Mucosa of stomach (tissue), 1 donor: ENCODE measurements around the gene DAGLA.

Source experiments
- H3K27me3 ChIP-seq: one replicate; pipeline ENCODE4 v1.7.0; 2013; ENCODE audit warnings: mild to moderate bottlenecking, low read length; ENCODE audit not compliant: control insufficient read depth, insufficient read depth
- H3K36me3 ChIP-seq: one replicate; pipeline ENCODE4 v1.7.0; 2013; ENCODE audit warnings: low read length; ENCODE audit not compliant: control insufficient read depth, insufficient read depth
- H3K4me1 ChIP-seq: one replicate; pipeline ENCODE4 v1.7.0; 2013; ENCODE audit warnings: mild to moderate bottlenecking, low read length; ENCODE audit not compliant: control insufficient read depth, insufficient read depth
- H3K4me3 ChIP-seq: one replicate; pipeline ENCODE4 v1.7.0; 2013; ENCODE audit warnings: low read length
- H3K9ac ChIP-seq: one replicate; pipeline ENCODE4 v1.7.0; 2013; ENCODE audit warnings: mild to moderate bottlenecking, low read length, moderate library complexity
- H3K9me3 ChIP-seq: one replicate; pipeline ENCODE4 v1.7.0; 2013; ENCODE audit warnings: mild to moderate bottlenecking, low read length, moderate library complexity; ENCODE audit not compliant: control insufficient read depth
- donor health status: Pancreatic carcinoma.

DAGLA gene

GRCh38 chr11:61686469-61686868 lies 6.3 kb downstream of the DAGLA start:
- Histone ChIP-seq H3K4me3 (no peak overlapping the region), H3K36me3 (no peaks in the 10 kb centered on the region), H3K27me3 (no peaks in the 10 kb centered on the region), H3K9ac (no peak overlapping the region), H3K4me1 (peaks cover 28% of the 10 kb centered on the region), H3K9me3 (no peaks in the 10 kb centered on the region)

GRCh38 chr11:61687420-61687819 lies 7.2 kb downstream of the DAGLA start:
- no peaks in the 10 kb centered on the region for H3K27me3 ChIP-seq
- no peak overlapping the region for H3K9ac ChIP-seq
- H3K4me3 ChIP-seq = no peak overlapping the region
- peaks cover 22% of the 10 kb centered on the region for H3K4me1 ChIP-seq
- H3K36me3 ChIP-seq = no peaks in the 10 kb centered on the region
- no peaks in the 10 kb centered on the region for H3K9me3 ChIP-seq

GRCh38 chr11:61688365-61689163 lies 8.4 kb downstream of the DAGLA start:
- no peak overlapping the region for H3K4me3 ChIP-seq
- no peaks in the 10 kb centered on the region for H3K27me3 ChIP-seq
- H3K9ac ChIP-seq = peak overlapping the region; percentile 57
- no peaks in the 10 kb centered on the region for H3K36me3 ChIP-seq
- H3K4me1 ChIP-seq = peaks cover 19% of the 10 kb centered on the region
- H3K9me3 ChIP-seq = no peaks in the 10 kb centered on the region

- peaks cover 17% of the 10 kb centered on the region for H3K4me1 ChIP-seq
- H3K9me3 ChIP-seq = no peaks in the 10 kb centered on the region
- H3K4me3 ChIP-seq = no peak overlapping the region
- H3K36me3 ChIP-seq = no peaks in the 10 kb centered on the region
- H3K9ac ChIP-seq = no peak overlapping the region
- no peaks in the 10 kb centered on the region for H3K27me3 ChIP-seq
These were observed 8.9 kb downstream of the DAGLA start for GRCh38 chr11:61689164-61689496.

GRCh38 chr11:61690706-61691379 lies 10.7 kb downstream of the DAGLA start:
- no peaks in the 10 kb centered on the region for H3K27me3 ChIP-seq
- H3K4me1 ChIP-seq = peaks cover 25% of the 10 kb centered on the region
- H3K36me3 ChIP-seq = no peaks in the 10 kb centered on the region
- H3K4me3 ChIP-seq = no peak overlapping the region
- no peaks in the 10 kb centered on the region for H3K9me3 ChIP-seq
- no peak overlapping the region for H3K9ac ChIP-seq

GRCh38 chr11:61691380-61692156 lies 11.4 kb downstream of the DAGLA start:
- Histone ChIP-seq H3K36me3 (no peaks in the 10 kb centered on the region), H3K9ac (no peak overlapping the region), H3K9me3 (no peaks in the 10 kb centered on the region), H3K4me1 (peaks cover 32% of the 10 kb centered on the region), H3K27me3 (peaks cover 3% of the 10 kb centered on the region), H3K4me3 (no peak overlapping the region)

- Histone ChIP-seq H3K27me3 (peaks cover 3% of the 10 kb centered on the region), H3K4me3 (no peak overlapping the region), H3K9me3 (no peaks in the 10 kb centered on the region), H3K9ac (no peak overlapping the region), H3K4me1 (peaks cover 45% of the 10 kb centered on the region), H3K36me3 (no peaks in the 10 kb centered on the region)
These were observed 13.9 kb downstream of the DAGLA start for GRCh38 chr11:61693922-61694601.

GRCh38 chr11:61694602-61694939 lies 14.4 kb downstream of the DAGLA start:
- peaks cover 47% of the 10 kb centered on the region for H3K4me1 ChIP-seq
- no peaks in the 10 kb centered on the region for H3K9me3 ChIP-seq
- no peak overlapping the region for H3K9ac ChIP-seq

GRCh38 chr11:61694946-61695706 lies 14.9 kb downstream of the DAGLA start:
- peak overlapping the region; percentile 63 for H3K9ac ChIP-seq
- H3K4me1 ChIP-seq = peaks cover 53% of the 10 kb centered on the region
- peaks cover 3% of the 10 kb centered on the region for H3K27me3 ChIP-seq
- no peaks in the 10 kb centered on the region for H3K9me3 ChIP-seq
- H3K36me3 ChIP-seq = no peaks in the 10 kb centered on the region
- peak overlapping the region; percentile 9 for H3K4me3 ChIP-seq

More at GRCh38 chr11:61694602-61694939, 14.4 kb downstream of the DAGLA start:
- H3K27me3 ChIP-seq = peaks cover 3% of the 10 kb centered on the region
- H3K36me3 ChIP-seq = no peaks in the 10 kb centered on the region
- H3K4me3 ChIP-seq = no peak overlapping the region

GRCh38 chr11:61695917-61696316 lies 15.7 kb downstream of the DAGLA start:
- Histone ChIP-seq H3K4me1 (peaks cover 61% of the 10 kb centered on the region), H3K4me3 (peak overlapping the region; percentile 9), H3K9ac (peak overlapping the region; percentile 63), H3K9me3 (no peaks in the 10 kb centered on the region), H3K27me3 (peaks cover 3% of the 10 kb centered on the region), H3K36me3 (no peaks in the 10 kb centered on the region)

- peaks cover 3% of the 10 kb centered on the region for H3K27me3 ChIP-seq
- no peaks in the 10 kb centered on the region for H3K9me3 ChIP-seq
- no peaks in the 10 kb centered on the region for H3K36me3 ChIP-seq
- H3K9ac ChIP-seq = no peak overlapping the region
- no peak overlapping the region for H3K4me3 ChIP-seq
- H3K4me1 ChIP-seq = peaks cover 68% of the 10 kb centered on the region
These were observed 16.4 kb downstream of the DAGLA start for GRCh38 chr11:61696602-61697001.
